Kidney tubule cell (primary cell): ENCODE data around the gene WNT3A.

Source experiments
- DNase-seq: peaks from one replicate; pipeline ENCODE4 v3.0.0-alpha.2; 2018; ENCODE audit warnings: low spot score

The WNT3A gene

DNA sequence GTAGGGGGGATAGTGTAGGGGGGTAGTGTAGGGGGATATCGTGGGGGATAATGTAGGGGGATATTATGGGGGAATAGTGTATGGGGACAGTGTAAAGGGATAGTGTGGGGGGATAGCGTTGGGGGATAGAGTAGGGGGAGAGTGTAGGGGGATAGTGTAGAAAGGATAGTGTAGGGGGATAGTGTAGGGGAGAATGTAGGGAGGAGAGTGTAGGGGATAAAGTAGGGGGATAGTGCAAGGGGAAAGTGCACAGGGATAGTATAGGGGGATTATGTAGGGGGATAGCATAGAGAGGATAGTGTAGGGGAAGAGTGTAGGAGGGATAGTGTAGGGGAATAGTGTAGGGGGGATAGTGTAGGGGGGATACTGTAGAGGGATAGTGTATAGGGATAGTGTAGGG, 63.4 kb downstream of the WNT3A start:
- DNase-seq: no peak

- DNase-seq: no peak
Measured at GRCh38 chr1:228070851-228071250, 64.1 kb downstream of the WNT3A start.

GRCh38 chr1:228071839-228072657, 65.2 kb downstream of the WNT3A start:
- DNase-seq: no peak

DNA sequence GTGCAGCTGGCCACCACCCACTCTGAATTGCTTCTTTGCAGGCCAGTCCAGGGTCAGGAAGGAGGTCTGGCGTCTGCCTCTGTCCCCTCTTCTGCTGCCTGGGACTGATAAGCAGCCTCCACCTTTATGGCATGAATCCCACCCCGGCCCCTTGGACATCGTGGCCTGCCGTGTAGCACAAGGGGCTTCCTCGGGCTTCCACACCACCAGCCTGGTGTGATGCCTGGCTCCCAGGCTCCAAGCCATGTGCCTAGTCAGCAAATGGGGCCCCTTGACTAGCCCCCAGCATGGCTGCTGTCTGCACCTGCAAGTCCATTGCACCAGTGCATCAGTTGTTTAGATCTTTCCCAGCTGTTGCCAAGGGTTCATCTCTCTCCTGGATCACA, 65.9 kb downstream of the WNT3A start:
- DNase-seq: no peak

GRCh38 chr1:228073061-228073856, 66.5 kb downstream of the WNT3A start:
- no peak for DNase-seq

GRCh38 chr1:228073857-228074545, 67.2 kb downstream of the WNT3A start:
- peak; percentile 17 for DNase-seq

DNA sequence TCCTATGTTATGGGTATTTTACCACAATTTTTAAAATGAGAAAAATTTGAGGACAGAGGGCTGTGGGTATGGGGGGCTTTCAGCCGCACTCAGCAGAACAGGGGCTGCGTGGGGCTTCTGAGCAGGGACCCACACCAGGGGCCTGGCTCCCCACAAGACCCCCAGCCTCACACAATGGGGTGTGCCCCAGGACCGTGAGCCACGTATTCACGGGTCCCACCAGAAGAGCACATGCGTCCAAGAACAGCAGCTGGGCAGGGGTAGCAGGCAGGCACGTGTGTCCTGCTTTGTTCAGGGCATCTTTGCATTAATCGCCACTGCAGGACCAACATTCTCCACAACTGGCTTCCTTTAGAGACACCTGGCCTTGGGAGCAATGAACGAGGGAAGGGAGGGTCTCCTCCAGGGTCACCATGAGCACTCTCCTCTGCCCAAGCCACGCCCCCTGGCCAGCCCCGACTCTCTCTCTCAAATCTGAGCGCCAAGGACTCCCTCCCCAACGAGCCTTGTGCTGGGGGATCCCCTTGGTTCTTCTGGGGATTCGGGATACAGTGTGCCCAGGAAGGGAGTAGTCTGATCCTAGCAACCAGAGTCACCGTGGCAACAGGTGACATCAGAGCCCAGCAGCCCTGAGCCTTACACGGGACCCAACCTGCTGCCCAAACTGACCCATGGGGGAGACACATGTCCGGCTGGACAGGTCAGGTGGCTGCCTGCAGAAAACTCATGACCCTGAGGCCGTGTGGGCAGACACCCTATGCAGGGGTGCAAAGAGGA, 68.3 kb downstream of the WNT3A start:
- DNase-seq: no peak

DNA sequence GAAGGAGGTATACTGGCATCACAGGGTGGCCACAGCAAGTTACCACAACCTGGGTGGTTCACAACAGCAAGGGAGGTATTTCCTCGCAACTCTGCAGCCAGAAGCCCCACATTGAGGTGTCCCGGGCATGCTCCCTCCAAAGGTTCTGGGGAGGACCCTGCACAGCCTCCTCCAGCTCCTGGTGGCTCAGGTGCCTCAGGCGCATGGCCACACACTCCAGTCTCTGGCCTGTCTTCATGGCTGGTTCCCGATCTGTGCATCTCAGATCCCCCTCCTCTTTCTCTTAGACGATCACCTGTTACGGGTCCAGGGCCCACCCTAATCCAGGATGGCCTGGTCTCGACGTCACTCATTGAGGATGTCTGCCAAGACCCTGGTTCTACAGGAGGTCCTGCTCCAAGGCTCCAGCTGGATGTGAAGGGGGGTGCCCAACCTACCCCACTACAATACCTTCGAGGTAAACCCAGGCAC, 69.0 kb downstream of the WNT3A start:
- no peak for DNase-seq

DNA sequence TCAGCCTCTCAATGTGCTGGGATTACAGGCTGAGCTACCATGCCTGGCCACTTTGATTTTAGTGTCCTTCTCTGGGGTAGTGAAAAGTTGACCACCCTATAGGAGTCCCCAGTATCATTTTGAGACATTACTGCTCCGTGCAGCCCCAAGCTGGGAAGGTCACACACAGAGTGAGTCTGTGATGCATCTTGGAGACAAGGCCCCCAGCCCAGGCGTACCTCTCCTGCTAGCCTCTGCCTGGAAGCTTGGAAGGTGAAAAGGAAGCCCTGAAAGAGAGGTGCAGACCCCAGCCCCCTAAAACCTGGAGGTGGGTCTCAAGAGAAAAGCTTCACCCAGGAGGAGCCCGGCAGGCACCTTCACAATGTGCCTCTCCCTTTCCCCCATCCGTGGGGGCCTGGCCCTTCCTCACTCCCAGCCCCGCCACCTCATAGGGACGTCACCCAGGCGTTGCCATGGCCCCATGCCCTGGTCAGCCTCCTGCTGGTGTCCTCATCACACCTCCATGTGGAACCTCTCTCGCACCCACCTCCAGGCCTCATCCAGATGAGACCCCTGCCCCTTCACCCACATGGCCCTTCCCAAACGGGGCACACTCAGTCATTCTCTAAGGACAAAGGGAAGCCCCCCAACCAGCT, 70.1 kb downstream of the WNT3A start:
- no peak for DNase-seq

GRCh38 chr1:228077565-228078330, 71.0 kb downstream of the WNT3A start:
- DNase-seq: no peak

- DNase-seq: no peak
Measured at GRCh38 chr1:228079013-228079412, 72.2 kb downstream of the WNT3A start.

GRCh38 chr1:228079601-228080263, 72.9 kb downstream of the WNT3A start:
- DNase-seq: no peak

- DNase-seq: no peak
Measured at GRCh38 chr1:228081144-228081543, 74.3 kb downstream of the WNT3A start.

DNA sequence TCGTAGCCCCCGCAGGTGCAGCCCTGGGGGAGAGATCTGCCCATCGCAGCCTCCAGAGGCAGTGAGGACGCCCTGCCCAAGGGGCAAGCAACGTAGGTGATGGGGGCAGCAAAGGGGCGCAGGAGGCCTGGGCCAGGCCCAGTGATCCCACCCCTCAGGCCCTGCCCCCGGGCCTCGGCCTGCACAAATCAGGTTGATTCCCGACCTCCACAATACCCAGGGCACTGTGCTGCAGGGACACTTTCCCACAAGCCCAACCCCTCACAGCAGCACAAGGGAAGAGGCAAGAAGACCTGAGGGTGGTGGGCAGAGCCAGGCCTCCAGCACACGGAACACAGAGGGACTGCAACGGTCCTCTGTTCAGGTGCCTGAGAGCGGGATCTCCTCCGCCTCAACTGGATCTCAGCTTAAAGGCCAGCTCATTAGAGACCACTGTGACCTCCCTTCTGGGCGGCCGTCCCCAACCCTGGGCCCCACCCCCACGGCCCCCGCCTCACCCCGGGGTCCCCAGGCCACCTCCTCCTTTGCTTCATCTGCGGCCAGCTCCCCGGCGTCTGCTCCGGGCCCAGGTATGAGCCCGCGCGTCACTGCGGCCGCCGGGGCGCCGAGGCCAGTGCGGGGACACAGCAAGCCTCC, 74.9 kb downstream of the WNT3A start:
- DNase-seq: no peak

DNA sequence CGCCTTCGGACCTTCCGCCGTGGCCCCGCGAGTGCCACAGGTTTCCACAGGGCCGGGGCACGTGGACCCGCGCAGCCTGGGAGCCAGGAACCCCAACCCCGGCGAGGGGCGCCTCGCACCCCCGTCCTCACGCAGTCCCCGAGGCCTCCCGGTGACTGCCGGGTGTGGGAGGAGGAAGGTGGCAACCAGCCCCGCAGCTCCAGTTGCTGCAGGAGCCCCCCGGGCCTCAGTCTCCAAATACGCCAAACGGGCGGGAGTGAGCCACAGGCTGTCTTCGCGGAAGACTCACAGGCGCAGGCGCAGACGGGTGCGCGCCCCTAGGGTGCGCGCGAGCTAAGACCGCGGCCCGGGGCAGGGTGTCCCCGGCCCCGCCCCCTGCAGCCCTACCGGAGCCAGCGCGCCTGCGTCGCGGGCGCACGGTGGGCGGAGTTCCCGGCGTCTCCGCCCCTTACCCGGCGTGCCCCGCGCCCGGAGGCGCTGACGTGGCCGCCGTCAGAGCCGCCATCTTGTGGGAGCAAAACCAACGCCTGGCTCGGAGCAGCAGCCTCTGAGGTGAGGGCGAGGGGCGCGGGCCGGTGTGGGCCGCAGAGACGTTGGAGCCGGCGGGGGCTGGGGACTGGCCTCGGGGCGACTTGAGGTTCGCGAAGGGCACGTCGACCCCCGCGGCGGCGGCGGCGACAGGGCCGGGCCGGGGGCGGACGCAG, 75.6 kb downstream of the WNT3A start, which contains the start of gene ARF1:
TSS of gene ARF1 (plus strand) at position 495 of the 704 bp plus-strand sequence. CDS start 14,407 bp downstream, outside the sequence.
- DNase-seq: peak; percentile 94

DNA sequence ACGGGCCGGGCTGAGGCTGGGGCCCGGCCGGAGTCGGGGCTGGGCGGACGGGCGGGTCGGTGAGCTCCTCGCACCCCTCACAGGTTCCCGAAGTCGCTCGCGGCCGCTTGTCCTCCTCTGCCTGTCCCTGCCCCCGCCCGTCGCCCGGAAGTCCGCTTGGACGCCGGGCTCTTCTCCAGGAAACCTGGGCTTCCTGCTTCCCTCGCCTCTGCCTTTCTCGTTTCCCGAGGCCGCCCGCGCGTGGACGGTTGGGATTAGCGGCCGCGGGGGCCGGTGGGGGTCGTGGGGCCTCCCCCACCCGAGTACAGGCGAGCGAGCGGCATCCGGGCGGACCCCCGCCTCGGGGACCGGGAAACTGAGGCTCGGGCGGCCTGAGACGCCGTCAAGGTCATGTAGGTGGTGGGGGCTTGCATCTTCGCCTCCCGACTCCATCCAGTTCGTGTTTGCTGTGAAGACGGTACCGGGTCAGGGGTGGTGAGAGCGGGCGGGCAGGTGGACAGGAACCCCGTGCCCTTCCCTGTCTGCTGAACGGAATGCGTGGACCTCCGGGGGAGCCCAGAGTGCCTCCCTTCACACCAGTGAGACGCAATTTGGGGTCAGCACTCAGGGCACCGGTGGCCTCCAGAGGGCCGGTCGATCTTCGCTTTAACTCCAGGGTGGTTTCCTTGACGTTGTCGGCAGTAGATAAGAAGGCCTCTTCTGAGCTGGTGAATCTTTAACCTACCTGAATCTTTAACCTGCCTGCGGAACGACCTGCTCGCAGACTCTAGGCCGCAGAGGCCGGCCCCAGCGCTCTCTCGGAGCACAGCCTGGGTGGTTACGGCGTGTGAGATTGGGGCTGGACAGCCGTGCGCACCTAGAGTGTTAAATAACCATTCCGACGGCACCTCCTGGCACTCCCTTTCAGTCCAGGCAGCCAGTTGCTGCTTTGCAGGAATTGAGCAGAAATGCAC, 76.4 kb downstream of the WNT3A start:
- peak; percentile 66 for DNase-seq

DNA sequence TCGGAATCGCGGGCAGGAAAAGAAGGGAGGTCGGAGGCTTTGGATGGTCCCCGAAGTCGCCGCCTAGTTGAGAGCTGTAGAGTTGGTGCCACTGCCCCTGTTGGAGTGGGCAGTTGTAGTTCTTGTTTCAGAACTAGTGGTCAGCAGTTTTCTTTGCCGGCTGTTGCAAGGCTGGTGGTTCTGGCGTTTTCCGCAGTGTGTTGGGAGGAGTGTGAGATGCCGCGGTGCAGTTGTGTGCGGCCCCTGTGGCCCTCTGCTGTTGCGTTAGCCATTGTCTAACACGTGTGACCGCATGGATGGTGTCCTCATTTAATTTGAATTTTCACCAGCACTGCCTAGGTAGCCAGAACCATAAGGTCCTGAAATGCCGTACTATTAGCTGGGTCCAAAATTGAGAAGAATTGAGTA, 77.1 kb downstream of the WNT3A start:
- no peak for DNase-seq

DNA sequence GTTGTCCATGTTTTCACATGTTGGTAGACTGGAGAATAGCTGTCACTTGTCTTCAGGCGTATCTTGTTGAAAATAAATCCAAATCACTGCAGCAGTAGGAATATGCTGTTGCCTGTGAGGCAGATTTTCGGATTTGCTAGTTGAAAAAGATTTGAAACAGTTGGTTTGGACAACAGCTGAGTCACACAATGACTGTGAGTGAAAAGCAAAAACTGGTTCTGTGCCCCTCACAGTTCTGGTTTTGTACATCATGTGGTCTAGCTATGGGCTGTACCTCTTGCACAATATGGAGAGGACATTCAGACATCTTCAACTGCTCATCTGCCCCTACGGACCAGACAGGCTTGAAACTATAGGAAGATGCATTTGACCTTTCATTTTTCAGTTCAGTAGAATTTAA, 77.5 kb downstream of the WNT3A start:
- DNase-seq: peak; percentile 41
